CD4-positive, alpha-beta T cell treated with Interleukin-17A for 4 hours (primary cell): ENCODE data around the gene C1RL.
"Not testable (repeated sequence)": the region's sequence is repeated elsewhere in the genome, so short reads cannot be mapped to it uniquely, and the experiment has no call there.

Source experiments
- DNase-seq: peaks from one replicate; pipeline ENCODE4 v3.0.0-alpha.2; 2020; ENCODE audit warnings: mixed read lengths

Gene C1RL

DNA sequence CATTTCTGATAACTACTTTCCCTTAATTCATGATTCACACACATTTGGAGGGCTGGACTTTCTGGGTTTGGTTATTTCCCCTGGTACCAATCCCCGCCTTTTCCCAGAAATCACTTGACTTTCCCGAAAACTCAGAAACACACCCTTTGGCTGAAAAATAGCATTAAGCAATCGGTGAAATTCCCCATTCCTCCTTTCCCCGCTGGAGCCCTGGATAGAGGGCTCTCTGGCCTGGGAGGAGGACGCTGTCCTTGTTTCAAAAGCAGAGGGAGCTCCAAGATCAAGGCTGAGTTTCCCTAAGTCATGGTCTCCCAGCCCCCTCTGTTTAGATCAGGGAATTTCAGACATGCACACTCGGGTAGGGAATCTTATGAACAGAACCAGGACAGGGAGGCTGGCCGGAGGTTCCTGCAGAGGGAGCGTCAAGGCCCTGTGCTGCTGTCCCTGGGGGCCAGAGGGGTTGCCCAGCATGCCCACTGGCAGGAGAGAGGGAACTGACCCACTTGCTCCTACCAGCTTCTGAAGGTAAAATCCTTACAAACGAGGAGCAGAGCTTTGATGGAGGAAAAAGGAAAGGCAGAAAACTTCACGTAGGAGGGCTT is 48.6 kb downstream of the C1RL start, which contains the start of gene C1S:
C1S (plus strand) TSS at position 366 of the 602 bp plus-strand sequence. CDS start 1,195 bp downstream, outside the sequence.
- no peak for DNase-seq

DNA sequence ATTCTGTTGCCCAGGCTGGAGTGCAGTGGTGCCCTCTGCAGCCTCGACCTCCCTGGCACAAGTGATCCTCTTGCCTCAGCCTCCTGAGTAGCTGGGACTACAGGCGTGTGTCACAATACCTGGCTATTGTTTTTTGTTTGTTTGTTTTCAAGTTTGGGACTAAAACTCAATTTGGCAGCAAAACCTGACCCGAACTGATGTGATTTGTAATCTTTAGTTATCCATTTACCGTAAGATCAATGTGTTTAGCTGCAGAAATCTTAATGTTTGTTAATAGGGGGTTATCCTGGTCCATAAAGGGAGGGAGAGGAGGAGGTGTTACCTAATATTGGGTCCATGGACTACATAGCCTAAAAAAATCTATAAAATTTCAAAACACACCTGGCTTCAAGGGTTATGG is 49.2 kb downstream of the C1RL start:
- no peak for DNase-seq

DNA sequence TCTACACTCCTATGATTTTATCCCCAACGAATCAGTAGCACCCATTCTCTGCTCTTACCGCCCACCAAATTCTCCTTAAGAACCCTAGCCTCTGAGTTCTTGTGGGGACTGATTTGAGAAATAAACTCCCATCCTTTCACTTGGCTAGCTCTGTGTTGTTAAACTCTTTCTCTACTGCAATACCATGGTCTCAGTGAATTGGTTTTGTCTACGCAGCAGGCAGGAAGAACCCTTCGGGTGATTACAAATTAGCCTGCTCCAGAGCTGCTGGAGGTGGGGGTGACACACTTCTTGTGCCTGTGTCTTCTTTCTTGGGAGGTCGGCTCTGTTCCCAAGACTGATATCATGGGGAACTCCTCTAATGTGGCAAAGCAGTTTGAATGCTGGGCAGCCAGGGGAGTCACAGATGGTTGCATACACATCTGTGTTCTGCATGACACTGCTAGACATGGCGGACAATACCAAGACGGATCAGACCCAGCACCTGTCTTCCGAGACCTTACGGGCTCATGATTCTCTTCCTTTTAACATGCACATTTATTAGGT is 50.1 kb downstream of the C1RL start:
- DNase-seq, result no peak

DNA sequence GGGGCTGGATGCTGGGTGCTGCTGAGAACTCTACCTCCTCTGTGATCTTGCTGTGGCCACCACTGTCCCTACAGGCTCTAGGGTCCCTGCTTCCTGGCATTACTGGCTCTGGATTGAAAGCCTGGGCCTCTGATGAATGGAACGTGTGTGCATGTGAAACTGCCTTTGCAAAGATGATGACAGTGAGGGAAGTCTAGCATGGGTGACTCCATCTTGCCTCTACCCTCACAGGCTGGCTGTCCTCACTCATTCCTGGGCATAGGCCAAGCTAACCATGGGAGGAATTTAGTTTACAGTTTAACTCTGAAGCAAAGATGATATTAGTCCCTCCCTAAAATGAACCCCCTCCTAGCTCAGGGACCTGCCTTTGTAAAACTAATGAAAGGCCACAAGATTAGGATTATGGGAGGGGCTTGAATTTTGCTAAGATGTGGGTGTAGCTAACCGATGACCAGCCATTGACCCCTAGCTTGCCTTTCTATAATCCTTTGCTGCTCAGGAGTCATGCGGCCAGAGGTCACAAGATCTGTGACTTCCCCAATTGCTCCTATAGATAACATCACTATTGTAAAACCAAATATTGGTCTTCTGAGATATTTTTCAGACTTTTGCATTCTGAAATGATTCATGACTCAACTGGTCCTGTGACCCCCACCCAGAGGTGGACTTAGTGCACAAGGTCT is 50.7 kb downstream of the C1RL start:
- no peak for DNase-seq

DNA sequence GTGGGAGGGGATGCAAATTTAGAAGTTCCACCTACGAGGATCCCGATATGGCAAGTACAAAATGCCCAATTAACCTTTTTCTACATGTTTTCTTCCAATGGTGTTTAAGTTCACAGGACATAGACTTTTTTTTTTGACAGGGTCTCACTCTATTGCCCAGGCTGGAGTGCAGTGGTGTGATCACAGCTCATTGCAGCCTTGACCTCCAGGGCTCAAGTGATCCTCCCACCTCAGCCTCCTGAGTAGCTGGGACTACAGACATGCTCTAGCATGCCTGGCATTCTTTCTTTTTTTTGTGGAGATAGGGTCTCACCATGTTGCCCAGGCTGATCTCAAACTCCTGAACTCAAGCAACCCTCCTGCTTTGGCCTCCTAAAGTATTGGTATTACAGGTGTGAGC is 53.3 kb downstream of the C1RL start:
- not testable (repeated sequence) for DNase-seq

DNA sequence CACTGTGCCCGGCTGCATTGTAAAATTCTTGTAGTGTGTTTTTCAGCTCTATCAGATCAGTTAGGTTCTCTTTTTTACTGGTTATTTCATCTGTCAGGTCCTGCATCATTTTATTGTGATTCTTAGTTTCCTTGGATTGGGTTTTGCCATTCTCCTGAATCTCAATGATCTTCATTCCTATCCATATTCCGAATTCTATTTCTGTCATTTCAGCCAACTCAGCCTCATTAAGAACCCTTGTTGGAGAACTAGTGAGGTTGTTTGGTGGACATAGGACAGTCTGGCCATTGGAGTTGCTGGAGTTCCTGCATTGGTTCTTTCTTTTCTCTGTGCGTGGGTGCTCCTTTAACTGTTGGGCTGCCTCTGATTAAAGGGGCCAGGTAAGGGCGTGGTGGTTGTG is 54.1 kb downstream of the C1RL start:
- no peak for DNase-seq

DNA sequence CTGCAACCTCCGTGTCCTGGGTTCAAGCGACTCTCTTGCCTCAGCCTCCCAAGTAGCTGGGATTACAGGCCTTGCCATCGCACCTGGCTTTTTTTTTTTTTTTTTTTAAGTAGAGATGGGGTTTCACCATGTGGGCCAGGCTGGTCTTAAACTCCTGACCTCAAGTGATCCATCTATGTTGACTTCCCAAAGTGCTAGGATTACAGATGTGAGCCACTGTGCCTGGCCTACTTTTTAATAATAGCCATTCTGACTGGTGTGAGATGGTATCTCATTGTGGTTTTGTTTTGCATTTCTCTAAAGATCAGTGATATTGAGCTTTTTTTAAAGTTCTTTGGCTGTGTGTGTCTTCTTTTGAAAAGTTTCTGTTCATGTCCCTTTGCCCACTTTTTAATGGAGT is 59.0 kb downstream of the C1RL start:
- DNase-seq, result not testable (repeated sequence)

DNA sequence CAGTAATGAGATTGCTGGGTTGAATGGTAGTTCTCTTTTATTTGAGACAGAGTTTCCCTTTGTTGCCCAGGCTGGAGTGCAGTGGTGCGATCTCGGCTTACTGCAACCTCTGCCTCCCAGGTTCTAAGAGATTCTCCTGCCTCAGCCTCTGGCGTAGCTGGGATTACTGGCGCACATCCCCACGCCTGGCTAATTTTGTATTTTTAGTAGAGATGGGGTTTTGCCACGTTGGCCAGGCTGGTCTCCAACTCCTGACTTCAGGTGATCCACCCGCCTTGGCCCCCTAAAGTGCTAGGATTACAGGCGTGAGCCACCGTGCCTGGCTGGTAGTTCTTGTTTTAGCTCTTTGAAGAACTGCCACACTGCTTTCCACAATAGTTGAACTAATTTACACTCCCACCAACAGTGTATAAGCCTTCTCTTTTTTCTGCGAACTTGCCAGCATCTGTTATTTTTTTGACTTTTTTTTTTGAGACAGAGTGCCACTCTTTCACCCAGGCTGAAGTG is 59.5 kb downstream of the C1RL start:
- DNase-seq, result not testable (repeated sequence)

DNA sequence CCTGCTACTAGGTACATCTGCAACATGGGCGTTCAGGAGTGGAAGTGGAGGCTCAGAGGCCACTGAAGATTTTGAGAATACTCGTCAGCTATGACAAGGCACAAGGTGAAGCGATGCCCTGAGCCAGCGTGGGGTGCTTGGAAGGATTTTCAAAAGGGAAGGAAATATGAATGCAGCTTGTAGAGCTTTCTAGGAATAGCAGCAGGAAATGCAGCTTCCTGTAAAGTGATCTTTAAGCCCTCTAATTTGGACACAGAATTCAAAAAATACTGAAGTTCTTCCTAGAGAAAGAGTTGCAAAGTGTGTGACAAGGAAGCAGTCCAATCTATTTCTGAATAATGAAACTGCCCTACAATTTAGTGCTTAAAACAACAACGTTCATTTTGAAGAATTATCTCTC is 61.7 kb downstream of the C1RL start:
- DNase-seq, result no peak

DNA sequence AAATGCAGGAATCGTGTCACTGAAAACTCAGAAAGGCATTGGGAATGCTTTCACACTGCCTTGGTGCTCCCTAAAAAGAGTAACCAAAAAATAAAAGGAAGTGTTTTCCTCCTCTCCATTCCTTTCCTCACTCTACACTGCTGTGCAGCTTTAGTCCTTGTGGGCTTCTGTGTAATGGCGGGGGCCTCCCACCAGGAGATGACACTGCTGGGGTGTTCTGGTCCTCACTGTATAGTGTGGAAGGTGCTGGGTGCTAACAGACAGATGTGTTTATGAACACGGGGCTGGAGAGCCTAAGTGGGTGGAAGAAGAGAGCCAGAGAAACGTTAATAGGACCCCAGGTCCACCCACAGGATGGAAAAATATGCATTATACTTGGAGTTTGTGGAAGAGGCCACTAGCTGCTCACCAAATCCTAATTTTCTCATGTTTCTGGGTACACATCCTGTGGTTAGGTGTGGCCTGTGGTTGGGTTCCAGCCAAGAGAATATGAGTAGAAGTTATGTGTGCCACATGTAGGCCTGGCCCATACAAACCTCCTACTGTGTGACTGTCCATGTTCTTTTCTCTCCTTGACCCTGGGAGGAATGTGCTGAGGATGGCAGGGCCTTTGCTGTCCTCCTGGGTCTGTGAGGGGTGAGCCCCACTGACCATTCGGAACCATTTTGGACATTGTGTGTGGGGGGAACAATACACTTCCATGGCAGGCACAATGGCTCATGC is 62.5 kb downstream of the C1RL start:
- DNase-seq, result no peak

DNA sequence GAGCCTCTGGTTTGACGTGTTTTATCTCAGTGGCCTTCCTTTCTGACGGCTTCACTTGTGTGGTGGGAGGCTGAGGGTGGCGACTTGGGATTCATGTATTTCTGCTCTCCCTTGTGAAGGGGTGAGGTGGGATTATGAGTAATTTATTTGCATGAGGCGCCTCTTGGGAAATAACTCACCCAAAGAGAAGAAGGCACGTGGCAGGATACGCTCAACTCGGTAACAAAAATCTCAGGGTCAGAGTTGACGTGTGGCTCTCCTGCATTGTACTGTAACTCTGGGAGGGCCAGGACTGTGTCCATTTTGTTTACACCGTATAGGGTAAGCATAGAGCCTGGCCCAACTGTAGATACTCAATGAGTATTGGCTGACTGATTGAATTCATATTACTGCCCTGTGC is 63.1 kb downstream of the C1RL start:
- no peak for DNase-seq
